Measurements from ENCODE around the gene ZNF423.

Gene ZNF423

GRCh38 chr16:49869731-49870130, 13.8 kb upstream of the ZNF423 start:
- DNase-seq, result no peak

GRCh38 chr16:49867796-49868668, 12.1 kb upstream of the ZNF423 start:
- no peak for DNase-seq

- no peak for DNase-seq
Observed at GRCh38 chr16:49867234-49867633, 11.3 kb upstream of the ZNF423 start.

GRCh38 chr16:49866595-49867071, 10.7 kb upstream of the ZNF423 start:
- DNase-seq, result no peak

- no peak for DNase-seq
Observed at GRCh38 chr16:49862694-49863093, 6.8 kb upstream of the ZNF423 start.

GRCh38 chr16:49861299-49861698, 5.4 kb upstream of the ZNF423 start:
- DNase-seq, result no peak

GRCh38 chr16:49860593-49860992, 4.7 kb upstream of the ZNF423 start:
- DNase-seq, result no peak

- DNase-seq, result peak; percentile 83
Observed at GRCh38 chr16:49859125-49859811, 3.4 kb upstream of the ZNF423 start.

- DNase-seq, result peak; percentile 80
Observed at GRCh38 chr16:49858200-49859124, 2.5 kb upstream of the ZNF423 start.

GRCh38 chr16:49857423-49858181, 1.7 kb upstream of the ZNF423 start:
- DNase-seq, result peak; percentile 75

- DNase-seq, result peak; percentile 90
Observed at GRCh38 chr16:49856672-49857330, 889 bp upstream of the ZNF423 start.

- peak; percentile 94 for DNase-seq
Observed at GRCh38 chr16:49855280-49855821, 561 bp downstream of the ZNF423 start.

GRCh38 chr16:49854796-49855203, 1.1 kb downstream of the ZNF423 start:
- DNase-seq, result peak; percentile 73

GRCh38 chr16:49854188-49854795, 1.6 kb downstream of the ZNF423 start:
- peak; percentile 66 for DNase-seq

- no peak for DNase-seq
Observed at GRCh38 chr16:49852279-49852678, 3.6 kb downstream of the ZNF423 start.

- DNase-seq, result no peak
Observed at GRCh38 chr16:49851468-49851787, 4.5 kb downstream of the ZNF423 start.

- no peak for DNase-seq
Observed at GRCh38 chr16:49850558-49851467, 5.1 kb downstream of the ZNF423 start.

GRCh38 chr16:49849754-49850108, 6.2 kb downstream of the ZNF423 start:
- no peak for DNase-seq

- DNase-seq, result no peak
Observed at GRCh38 chr16:49849037-49849753, 6.7 kb downstream of the ZNF423 start.
